ENCODE data around the gene GSS.

GSS gene

DNA sequence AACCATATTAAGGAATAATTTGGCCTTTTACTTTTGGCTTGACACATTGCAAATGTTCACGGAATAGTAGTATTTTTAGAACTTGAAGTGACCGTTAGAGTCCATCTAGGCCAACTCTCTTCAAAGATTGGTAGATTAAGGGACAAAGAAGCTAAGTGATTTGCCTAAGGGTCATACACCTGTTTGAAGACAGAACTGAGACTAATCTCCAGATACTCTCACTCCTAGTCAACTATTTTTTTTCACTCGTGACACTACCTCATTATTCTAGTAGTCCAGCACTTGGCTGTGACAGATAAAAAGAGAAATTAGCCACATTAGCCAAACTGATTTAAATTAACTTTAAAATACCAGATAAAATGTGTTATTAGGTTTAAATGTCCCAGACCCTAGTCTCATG is 68.6 kb downstream of the GSS start:
- Histone ChIP-seq H3K36me3 (ENCODE audit: control insufficient read depth in 1 of 2, insufficient read depth in 2 of 2, low read depth in 1 of 2, low read length in 2 of 2) (peaks cover 7 to 49% of the 10 kb centered on the region in 2 experiments), H3K79me1 (replicated peaks; ENCODE audit: low read length, poor library complexity, severe bottlenecking) (peaks cover 5% of the 10 kb centered on the region), H3K18ac (ENCODE audit: low read depth in 1 of 2, low read length in 2 of 2) (no peak overlapping the region), H4K8ac (ENCODE audit: low read length) (no peak overlapping the region), H2BK15ac (ENCODE audit: low read depth, poor library complexity, severe bottlenecking) (no peak overlapping the region), H3K4me3 (ENCODE audit: insufficient read depth in 1 of 2, low read depth in 1 of 2, low read length in 2 of 2) (no peak overlapping the region), H2BK120ac (ENCODE audit: low read depth, low read length) (no peak overlapping the region), H3K4ac (ENCODE audit: low read depth in 1 of 2, low read length in 2 of 2) (no peak overlapping the region), H3K27ac (ENCODE audit: low read length, poor library complexity, severe bottlenecking) (no peak overlapping the region), H2AFZ (ENCODE audit: low read depth, low read length) (no peak overlapping the region), H4K91ac (ENCODE audit: low read length) (no peak overlapping the region), H3K4me2 (ENCODE audit: low read length, poor library complexity, severe bottlenecking) (no peak overlapping the region), H2AK5ac (ENCODE audit: low read length, severe bottlenecking) (no peak overlapping the region), H3K27me3 (ENCODE audit: control insufficient read depth in 1 of 2, insufficient read depth in 1 of 2, low read length in 2 of 2) (no peaks in the 10 kb centered on the region), H3K9me3 (ENCODE audit: control insufficient read depth, low read length) (no peaks in the 10 kb centered on the region), H3K14ac (ENCODE audit: low read length in 2 of 2) (no peak overlapping the region), H2BK5ac (ENCODE audit: low read depth, low read length, poor library complexity, severe bottlenecking) (no peak overlapping the region), H2BK12ac (ENCODE audit: low read length in 2 of 2) (no peak overlapping the region), H3K9ac (ENCODE audit: low read length) (no peak overlapping the region), H3K23ac (ENCODE audit: low read length in 2 of 2) (no peak overlapping the region), H3K4me1 (ENCODE audit: control insufficient read depth, insufficient read depth, low read depth, low read length) (no peaks in the 10 kb centered on the region)
- 78% methylated on average over 3 of the region's 3 CpGs for WGBS
- no peak for DNase-seq

DNA sequence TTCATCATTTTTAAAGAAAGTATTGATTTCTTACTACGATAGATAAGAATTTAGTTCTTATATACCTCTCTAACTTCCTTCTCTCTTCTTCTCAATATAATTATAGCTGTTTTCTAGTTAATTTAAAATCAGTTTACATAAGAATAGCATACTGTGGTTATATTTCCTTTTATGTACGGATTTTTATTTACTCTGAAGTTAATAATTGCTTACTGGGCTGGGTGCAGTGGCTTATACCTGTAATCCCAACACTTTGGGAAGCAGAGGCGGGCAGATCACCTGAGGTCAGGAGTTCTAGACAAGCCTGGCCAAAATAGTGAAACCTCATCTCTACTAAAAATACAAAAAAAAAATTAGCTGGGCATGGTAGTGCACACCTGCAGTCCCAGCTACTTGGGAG is 69.5 kb downstream of the GSS start:
- no peak overlapping the region for H3K9ac ChIP-seq (ENCODE audit: low read length)
- H3K4me2 ChIP-seq (ENCODE audit: low read length, poor library complexity, severe bottlenecking) = no peak overlapping the region
- H2BK120ac ChIP-seq (ENCODE audit: low read depth, low read length) = no peak overlapping the region
- no peak overlapping the region for H2BK12ac ChIP-seq (ENCODE audit: low read length in 2 of 2)
- H3K79me1 ChIP-seq (replicated peaks; ENCODE audit: low read length, poor library complexity, severe bottlenecking) = peaks cover 4% of the 10 kb centered on the region
- H3K4ac ChIP-seq (ENCODE audit: low read depth in 1 of 2, low read length in 2 of 2) = no peak overlapping the region
- H3K27me3 ChIP-seq (ENCODE audit: control insufficient read depth in 1 of 2, insufficient read depth in 1 of 2, low read length in 2 of 2) = no peaks in the 10 kb centered on the region
- H3K27ac ChIP-seq (ENCODE audit: low read length, poor library complexity, severe bottlenecking) = no peak overlapping the region
- peaks cover 7 to 49% of the 10 kb centered on the region in 2 experiments for H3K36me3 ChIP-seq (ENCODE audit: control insufficient read depth in 1 of 2, insufficient read depth in 2 of 2, low read depth in 1 of 2, low read length in 2 of 2)
- no peaks in the 10 kb centered on the region for H3K4me1 ChIP-seq (ENCODE audit: control insufficient read depth, insufficient read depth, low read depth, low read length)
- H2AFZ ChIP-seq (ENCODE audit: low read depth, low read length) = no peak overlapping the region
- no peaks in the 10 kb centered on the region for H3K9me3 ChIP-seq (ENCODE audit: control insufficient read depth, low read length)
- 100% methylated on average over 1 of the region's 3 CpGs for WGBS
- H3K18ac ChIP-seq (ENCODE audit: low read depth in 1 of 2, low read length in 2 of 2) = no peak overlapping the region
- no peak overlapping the region for H2BK15ac ChIP-seq (ENCODE audit: low read depth, poor library complexity, severe bottlenecking)
- no peak overlapping the region for H3K23ac ChIP-seq (ENCODE audit: low read length in 2 of 2)
- no peak for DNase-seq
- no peak overlapping the region for H2AK5ac ChIP-seq (ENCODE audit: low read length, severe bottlenecking)
- no peak overlapping the region for H4K91ac ChIP-seq (ENCODE audit: low read length)
- H3K14ac ChIP-seq (ENCODE audit: low read length in 2 of 2) = no peak overlapping the region
- no peak overlapping the region for H2BK5ac ChIP-seq (ENCODE audit: low read depth, low read length, poor library complexity, severe bottlenecking)
- no peak overlapping the region for H3K4me3 ChIP-seq (ENCODE audit: insufficient read depth in 1 of 2, low read depth in 1 of 2, low read length in 2 of 2)
- H4K8ac ChIP-seq (ENCODE audit: low read length) = no peak overlapping the region

DNA sequence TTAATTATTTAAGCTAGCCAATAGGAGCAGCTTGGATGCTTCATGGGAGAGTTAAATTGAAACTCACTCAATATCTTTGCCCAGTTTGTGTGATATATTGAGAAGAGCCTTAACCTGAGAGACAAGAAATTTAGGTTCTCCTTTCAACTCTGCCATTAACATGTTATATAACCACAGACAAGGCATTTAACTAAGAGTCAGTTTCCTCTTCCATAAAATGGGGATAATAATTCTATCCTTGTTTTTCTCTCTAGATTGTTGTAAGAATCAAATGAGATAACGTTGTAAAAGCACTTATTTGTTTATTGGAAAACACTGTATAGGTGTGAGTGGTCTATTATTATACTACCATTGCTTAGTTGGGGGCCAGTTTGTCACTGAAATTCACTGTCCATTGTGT is 71.3 kb downstream of the GSS start:
- Histone ChIP-seq H3K9me3 (ENCODE audit: control insufficient read depth, low read length) (no peaks in the 10 kb centered on the region), H3K4me3 (ENCODE audit: insufficient read depth in 1 of 2, low read depth in 1 of 2, low read length in 2 of 2) (no peak overlapping the region), H3K18ac (ENCODE audit: low read depth in 1 of 2, low read length in 2 of 2) (no peak overlapping the region), H3K4ac (ENCODE audit: low read depth in 1 of 2, low read length in 2 of 2) (no peak overlapping the region), H3K4me1 (ENCODE audit: control insufficient read depth, insufficient read depth, low read depth, low read length) (peaks cover 2% of the 10 kb centered on the region), H2BK5ac (ENCODE audit: low read depth, low read length, poor library complexity, severe bottlenecking) (no peak overlapping the region), H2BK120ac (ENCODE audit: low read depth, low read length) (no peak overlapping the region), H2AK5ac (ENCODE audit: low read length, severe bottlenecking) (no peak overlapping the region), H2BK15ac (ENCODE audit: low read depth, poor library complexity, severe bottlenecking) (no peak overlapping the region), H3K9ac (ENCODE audit: low read length) (no peak overlapping the region), H3K27me3 (ENCODE audit: control insufficient read depth in 1 of 2, insufficient read depth in 1 of 2, low read length in 2 of 2) (no peaks in the 10 kb centered on the region), H4K91ac (ENCODE audit: low read length) (no peak overlapping the region), H3K4me2 (ENCODE audit: low read length, poor library complexity, severe bottlenecking) (no peak overlapping the region), H4K8ac (ENCODE audit: low read length) (no peak overlapping the region), H3K79me1 (replicated peaks; ENCODE audit: low read length, poor library complexity, severe bottlenecking) (peaks cover 6% of the 10 kb centered on the region), H3K23ac (ENCODE audit: low read length in 2 of 2) (no peak overlapping the region), H3K27ac (ENCODE audit: low read length, poor library complexity, severe bottlenecking) (no peak overlapping the region), H3K36me3 (ENCODE audit: control insufficient read depth in 1 of 2, insufficient read depth in 2 of 2, low read depth in 1 of 2, low read length in 2 of 2) (peaks cover 7 to 46% of the 10 kb centered on the region in 2 experiments), H2BK12ac (ENCODE audit: low read length in 2 of 2) (no peak overlapping the region), H3K14ac (ENCODE audit: low read length in 2 of 2) (no peak overlapping the region), H2AFZ (ENCODE audit: low read depth, low read length) (no peak overlapping the region)
- no peak for DNase-seq
- WGBS = 88% methylated on average over 1 of the region's 1 CpG

DNA sequence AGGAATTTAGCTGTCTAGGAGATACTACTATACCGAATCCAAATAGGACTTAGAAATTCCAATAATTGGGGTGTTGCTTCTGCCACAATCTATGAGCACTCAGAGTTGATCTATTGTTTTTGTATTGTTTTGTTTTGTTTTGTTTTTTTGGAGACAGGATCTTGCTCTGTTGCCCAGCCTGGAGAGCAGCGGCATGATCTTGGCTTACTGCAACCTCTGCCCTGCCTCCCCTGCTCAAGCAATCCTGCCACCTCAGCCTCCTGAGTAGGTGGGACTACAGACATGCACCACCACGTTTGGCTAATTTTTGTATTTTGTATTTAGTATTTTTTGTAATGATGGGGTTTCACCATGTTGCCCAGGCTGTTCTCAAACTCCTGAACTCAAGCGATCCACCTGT is 71.8 kb downstream of the GSS start:
- Histone ChIP-seq H3K9ac (ENCODE audit: low read length) (no peak overlapping the region), H3K4me2 (ENCODE audit: low read length, poor library complexity, severe bottlenecking) (no peak overlapping the region), H3K9me3 (ENCODE audit: control insufficient read depth, low read length) (no peaks in the 10 kb centered on the region), H4K91ac (ENCODE audit: low read length) (no peak overlapping the region), H4K8ac (ENCODE audit: low read length) (no peak overlapping the region), H3K14ac (ENCODE audit: low read length in 2 of 2) (no peak overlapping the region), H2BK120ac (ENCODE audit: low read depth, low read length) (no peak overlapping the region), H3K27me3 (ENCODE audit: control insufficient read depth in 1 of 2, insufficient read depth in 1 of 2, low read length in 2 of 2) (no peaks in the 10 kb centered on the region), H3K79me1 (replicated peaks; ENCODE audit: low read length, poor library complexity, severe bottlenecking) (peaks cover 6% of the 10 kb centered on the region), H2BK15ac (ENCODE audit: low read depth, poor library complexity, severe bottlenecking) (no peak overlapping the region), H3K27ac (ENCODE audit: low read length, poor library complexity, severe bottlenecking) (no peak overlapping the region), H3K36me3 (ENCODE audit: control insufficient read depth in 1 of 2, insufficient read depth in 2 of 2, low read depth in 1 of 2, low read length in 2 of 2) (peaks cover 7 to 46% of the 10 kb centered on the region in 2 experiments), H3K23ac (ENCODE audit: low read length in 2 of 2) (no peak overlapping the region), H2AFZ (ENCODE audit: low read depth, low read length) (no peak overlapping the region), H2BK5ac (ENCODE audit: low read depth, low read length, poor library complexity, severe bottlenecking) (no peak overlapping the region), H2AK5ac (ENCODE audit: low read length, severe bottlenecking) (no peak overlapping the region), H3K18ac (ENCODE audit: low read depth in 1 of 2, low read length in 2 of 2) (no peak overlapping the region), H3K4me3 (ENCODE audit: insufficient read depth in 1 of 2, low read depth in 1 of 2, low read length in 2 of 2) (no peak overlapping the region), H2BK12ac (ENCODE audit: low read length in 2 of 2) (no peak overlapping the region), H3K4ac (ENCODE audit: low read depth in 1 of 2, low read length in 2 of 2) (no peak overlapping the region), H3K4me1 (ENCODE audit: control insufficient read depth, insufficient read depth, low read depth, low read length) (peaks cover 2% of the 10 kb centered on the region)
- 94% methylated on average over 4 of the region's 4 CpGs for WGBS
- no peak for DNase-seq

Data from mesenchymal stem cell (in vitro differentiated cells and primary cell).